Pancreas (tissue), 10 donors: ENCODE measurements around the gene LRRN1. TPM values are rescaled to one million over a fixed set of nuclear protein-coding genes. Genes with fewer than 3 reads are reported as not detected.
"Not testable (repeated sequence)": the region's sequence is repeated elsewhere in the genome, so short reads cannot be mapped to it uniquely, and the experiment has no call there.

Source experiments
- ATAC-seq, 4 donors: fragments of 200-7000 bp; cut with Tn5 transposase; one replicate each; pipeline versions ENCODE4 v1.8.0 to v1.9.1; 2020; ENCODE audit warnings: mild to moderate bottlenecking in 4 of 4, moderate library complexity in 4 of 4
- DNase-seq, 6 donors: peaks; one replicate each; pipeline ENCODE4 v3.0.0-alpha.2; 2020
- FAIRE-seq: peaks from 2 replicates; lab custom pipeline; 2012; peaks lifted over from hg19 to GRCh38; lab: Jason Lieb, UNC
- H3K27ac ChIP-seq, 4 donors: fragments of 200-600 bp; sonication (generic); 1 replicate in 3 of 4; 2 replicates in 1 of 4; pipeline versions ENCODE4 v1.5.0 to v1.8.0; 2020
- H3K27me3 ChIP-seq, 4 donors: fragments of 200-600 bp; one replicate each; pipeline ENCODE4 v1.8.0; 2021
- H3K36me3 ChIP-seq, 3 donors: fragments of 200-600 bp; sonication (generic) in 1 of 3; one replicate each; pipeline versions ENCODE4 v1.5.0 to v1.8.0; 2020 to 2021
- H3K4me1 ChIP-seq, 3 donors: fragments of 200-600 bp; one replicate each; pipeline ENCODE4 v1.8.0; 2021
- H3K4me3 ChIP-seq, 4 donors: fragments of 200-600 bp; sonication (generic) in 2 of 4; one replicate each; pipeline versions ENCODE4 v1.5.0 to v1.8.0; 2020 to 2021
- H3K9me3 ChIP-seq, 4 donors: fragments of 200-600 bp; one replicate each; pipeline ENCODE4 v1.8.0; 2021
- WGBS, 2 donors: extraction: QIAGEN DNeasy Blood & Tissue Kit; methylation state at CpG; one replicate each; pipeline ENCODE4 v1.1.7; 2013; 5-methylcytosine and 5-hydroxymethylcytosine counted together
- intact Hi-C, 3 donors: fragments of 100-400 bp; cut with DNase I; formaldehyde crosslinking; loops; one replicate each; pipeline versions ENCODE4 v1.11.1 to v1.14.2; 2022
- polyA plus RNA-seq, 2 donors: library from polyadenylated mRNA; stranded (reverse); fragments of 200-250 nt; gene quantifications; one replicate each; pipeline ENCODE4 v1.2.3, GENCODE V29; 2013
- total RNA-seq, 6 donors: library from RNA; stranded (reverse); fragmentation: NEBNext Ultra II Directional in 4 of 6; extraction: Animal tissue kit (Norgen Biotek cat#: 25700) in 4 of 6; gene quantifications; one replicate each; pipeline versions ENCODE4 v1.2.1 to v1.2.4, GENCODE V29; 2021 to 2023
- TF ChIP-seq, protein P1 (sequence below), 4 donors: fragments of 200-600 bp; sonication (generic) in 3 of 4; IDR thresholded peaks; one replicate each; pipeline versions ENCODE4 v1.5.0 to v1.8.0; 2021; ENCODE audit warnings: antibody characterized with exemption in 4 of 4
- donor health status: healthy with polysubstance abuse.
- donor health status: DM: no; HTN: no; CAD: no; lungs with moderate emphysema.
- donor health status: DM: no; HTN: no; CAD: no.
- donor health status: control.
- donor health status: control.
- donor health status: Bipolar disorder and iron deficiency.
- donor health status: DM: yes; HTN: yes; CAD: no.
- donor health status: DM: no; HTN: no; CAD: no.
- donor health status: DM: no; HTN: no; CAD: no.
- donor health status: DM: yes; HTN: yes; CAD: no.

The LRRN1 gene
- total and polyA plus RNA-seq, 8 donors: 0.99 to 11.0 (median 2.5) TPM

DNA sequence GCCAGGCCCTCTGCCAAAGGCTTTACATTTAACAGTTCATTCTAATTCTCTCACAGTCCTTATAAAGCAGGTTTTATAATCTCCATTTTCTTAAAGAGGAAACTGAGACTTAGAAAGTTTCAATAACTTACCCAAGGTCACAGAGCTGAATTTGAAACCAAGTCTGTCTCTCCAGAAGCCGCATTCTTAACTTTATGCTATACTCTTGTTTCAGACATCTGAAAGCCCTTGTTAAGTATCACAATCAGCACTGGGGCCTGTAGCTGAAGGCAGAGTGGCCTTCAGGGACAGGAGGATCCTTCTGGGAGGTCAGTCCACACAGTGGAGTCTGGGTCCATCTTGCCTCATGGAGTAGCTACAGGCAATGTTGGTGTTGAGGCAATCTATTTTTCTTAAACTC, 27.9 kb downstream of the LRRN1 start:
- ATAC-seq: no peak
- WGBS, 2 donors: 100% methylated on average over 1 of the region's 1 CpG
- Histone ChIP-seq H3K36me3 (no peaks in the 10 kb centered on the region), H3K9me3 (no peaks in the 10 kb centered on the region), H3K4me3 (no peak overlapping the region), H3K27me3 (no peaks in the 10 kb centered on the region), H3K4me1 (no peaks in the 10 kb centered on the region), H3K27ac (no peak overlapping the region)
- TF ChIP-seq, protein P1, sequence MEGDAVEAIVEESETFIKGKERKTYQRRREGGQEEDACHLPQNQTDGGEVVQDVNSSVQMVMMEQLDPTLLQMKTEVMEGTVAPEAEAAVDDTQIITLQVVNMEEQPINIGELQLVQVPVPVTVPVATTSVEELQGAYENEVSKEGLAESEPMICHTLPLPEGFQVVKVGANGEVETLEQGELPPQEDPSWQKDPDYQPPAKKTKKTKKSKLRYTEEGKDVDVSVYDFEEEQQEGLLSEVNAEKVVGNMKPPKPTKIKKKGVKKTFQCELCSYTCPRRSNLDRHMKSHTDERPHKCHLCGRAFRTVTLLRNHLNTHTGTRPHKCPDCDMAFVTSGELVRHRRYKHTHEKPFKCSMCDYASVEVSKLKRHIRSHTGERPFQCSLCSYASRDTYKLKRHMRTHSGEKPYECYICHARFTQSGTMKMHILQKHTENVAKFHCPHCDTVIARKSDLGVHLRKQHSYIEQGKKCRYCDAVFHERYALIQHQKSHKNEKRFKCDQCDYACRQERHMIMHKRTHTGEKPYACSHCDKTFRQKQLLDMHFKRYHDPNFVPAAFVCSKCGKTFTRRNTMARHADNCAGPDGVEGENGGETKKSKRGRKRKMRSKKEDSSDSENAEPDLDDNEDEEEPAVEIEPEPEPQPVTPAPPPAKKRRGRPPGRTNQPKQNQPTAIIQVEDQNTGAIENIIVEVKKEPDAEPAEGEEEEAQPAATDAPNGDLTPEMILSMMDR (IDR thresholded peaks at IDR 0.05): no peak
- FAIRE-seq: no peak
- intact Hi-C loops: no loop called here
- no peak for DNase-seq

DNA sequence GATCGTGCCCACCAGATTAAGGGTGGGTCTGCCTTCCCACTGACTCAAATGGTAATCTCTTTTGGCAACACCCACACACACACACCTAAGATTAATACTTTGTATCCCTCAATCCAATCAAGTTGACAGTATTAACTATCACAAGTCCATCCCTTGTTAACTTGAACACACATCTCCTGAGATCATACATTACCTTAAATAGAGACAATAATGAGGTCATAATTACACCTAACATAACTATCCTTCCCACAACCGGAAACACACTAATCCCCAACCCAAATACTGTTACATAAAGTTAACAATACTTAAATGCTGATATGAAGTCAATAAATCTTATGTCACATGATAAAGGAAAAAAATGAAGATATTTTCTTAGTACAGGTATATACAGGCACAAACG, 29.2 kb downstream of the LRRN1 start:
- H3K4me1 ChIP-seq, H3K4me3 ChIP-seq, H3K9me3 ChIP-seq, intact Hi-C loops, H3K27me3 ChIP-seq, H3K27ac ChIP-seq, FAIRE-seq, H3K36me3 ChIP-seq, DNase-seq, ATAC-seq: not testable (repeated sequence)
- WGBS, 2 donors: 75 to 91% methylated on average over 3 of the region's 3 CpGs

DNA sequence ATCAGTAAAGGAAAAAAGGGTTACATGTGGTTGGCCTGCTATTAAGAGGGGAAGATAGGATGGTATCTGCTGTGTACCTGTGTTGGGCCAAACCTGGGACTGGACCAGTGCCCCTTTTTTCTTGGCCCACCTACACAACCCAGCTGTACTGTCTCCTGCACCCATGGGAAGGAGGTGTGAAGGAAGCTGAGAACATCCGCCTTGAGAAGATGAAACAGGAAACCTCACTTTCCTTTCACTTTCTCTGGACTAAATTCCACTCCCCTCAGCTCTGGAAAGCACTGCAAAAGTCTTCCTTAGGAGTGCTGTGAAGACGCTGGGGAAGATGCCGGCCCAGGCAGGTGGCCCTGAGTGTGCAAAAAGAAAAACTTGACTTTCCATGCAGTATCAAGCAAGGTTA, 37.6 kb downstream of the LRRN1 start:
- ATAC-seq: no peak
- no peak for FAIRE-seq
- Histone ChIP-seq H3K27me3 (no peaks in the 10 kb centered on the region), H3K9me3 (no peaks in the 10 kb centered on the region), H3K4me3 (no peak overlapping the region), H3K36me3 (no peaks in the 10 kb centered on the region), H3K4me1 (no peaks in the 10 kb centered on the region), H3K27ac (no peak overlapping the region)
- TF ChIP-seq, protein P1 (IDR thresholded peaks at IDR 0.05): no peak
- intact Hi-C loops: no loop called here
- no peak for DNase-seq
- 88 to 98% methylated on average over 3 of the region's 3 CpGs for WGBS, 2 donors

DNA sequence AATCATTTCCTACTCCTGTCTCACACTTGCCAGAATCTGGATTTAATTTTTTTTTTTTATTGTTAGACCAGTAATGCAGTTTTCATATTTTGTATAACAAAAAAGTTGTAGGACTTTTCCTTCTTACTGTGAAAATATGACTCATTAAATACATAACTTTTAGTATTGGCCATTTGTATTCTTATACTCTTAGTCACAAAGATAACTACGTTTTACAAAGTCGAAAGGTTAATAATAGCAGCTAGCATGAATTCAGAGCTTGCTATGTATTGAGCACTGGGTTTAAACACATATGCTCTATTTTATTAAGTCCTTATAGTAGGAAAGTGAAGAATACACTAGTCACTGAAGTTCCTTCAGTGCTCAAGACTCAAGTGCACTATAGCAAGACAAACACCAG, 43.1 kb downstream of the LRRN1 start:
- DNase-seq (no peak), ATAC-seq (no peak), FAIRE-seq (no peak)
- 64 to 74% methylated on average over 2 of the region's 2 CpGs for WGBS, 2 donors
- Histone ChIP-seq H3K27me3 (no peaks in the 10 kb centered on the region), H3K36me3 (no peaks in the 10 kb centered on the region), H3K27ac (no peak overlapping the region), H3K4me1 (no peaks in the 10 kb centered on the region), H3K9me3 (no peaks in the 10 kb centered on the region), H3K4me3 (no peak overlapping the region)
- TF ChIP-seq, protein P1 (IDR thresholded peaks at IDR 0.05): no peak
- intact Hi-C loops: no loop called here

DNA sequence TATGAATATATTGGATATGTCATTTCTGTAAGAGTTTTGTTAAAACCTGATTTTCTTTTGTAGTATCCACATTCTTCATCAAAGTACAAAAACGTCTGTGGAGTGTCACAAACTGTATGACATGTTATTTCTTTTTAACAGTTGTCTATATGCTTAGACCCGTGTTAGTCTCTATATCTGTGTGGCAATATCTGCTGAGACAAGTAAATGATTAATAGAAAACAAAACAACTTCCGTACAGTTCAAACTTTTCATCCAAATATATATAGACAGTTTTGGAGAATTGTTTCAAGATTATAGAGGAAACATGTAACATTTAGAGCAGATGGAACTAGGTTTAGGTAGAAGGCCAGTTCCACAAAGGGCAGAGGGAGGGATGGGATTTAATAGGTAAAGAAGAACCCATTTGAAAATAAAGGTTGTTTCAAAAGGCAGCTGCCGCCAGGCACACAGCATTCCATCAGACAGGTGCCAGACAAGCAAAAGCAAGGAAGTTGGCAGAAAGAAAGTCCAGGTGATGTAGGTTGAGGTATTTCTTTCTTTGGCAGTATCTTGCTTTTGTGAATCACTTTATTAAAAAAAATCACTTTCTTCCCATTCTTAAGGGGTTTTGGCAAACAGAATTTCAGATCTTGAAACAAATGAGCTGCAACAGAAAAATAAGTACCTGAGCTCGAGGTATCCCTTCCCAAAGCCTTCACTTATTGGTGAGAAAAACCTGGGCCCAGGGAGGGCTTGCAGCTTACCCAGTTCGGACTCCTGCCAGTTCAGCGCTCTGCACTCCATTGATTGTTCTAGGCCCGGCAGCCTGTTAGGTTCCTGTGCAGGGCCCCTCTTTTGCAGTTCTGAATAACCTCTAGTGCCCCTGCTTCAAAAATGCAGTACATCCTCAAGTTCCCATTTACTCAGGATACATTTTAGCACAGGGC, 49.0 kb downstream of the LRRN1 start:
- intact Hi-C loops: no loop called here
- no peaks in the 10 kb centered on the region for H3K9me3 ChIP-seq
- no peaks in the 10 kb centered on the region for H3K36me3 ChIP-seq
- peaks cover 0 to 10% (median 0%) of the 10 kb centered on the region in 3 donors for H3K4me1 ChIP-seq
- H3K27ac ChIP-seq: peak overlapping the region in 1 of 4 donors; percentile 5
- ATAC-seq: peak; percentile 72 to 91 (median 83)
- H3K27me3 ChIP-seq: no peaks in the 10 kb centered on the region
- TF ChIP-seq, protein P1 (IDR thresholded peaks at IDR 0.05): no peak
- peak in 3 of 6 donors; percentile 7 to 18 (median 9) for DNase-seq
- 44 to 46% methylated on average over 8 of the region's 8 CpGs for WGBS, 2 donors
- no peak for FAIRE-seq
- H3K4me3 ChIP-seq: no peak overlapping the region
